ENCODE data around the gene LDLR.

The LDLR gene

GRCh38 chr19:11059511-11060358 is 29.5 kb upstream of the LDLR start:
- Histone ChIP-seq H3K18ac (ENCODE audit: low read length) (no peak overlapping the region), H4K91ac (ENCODE audit: low read depth, low read length, poor library complexity) (no peak overlapping the region), H2BK12ac (ENCODE audit: low read length) (no peak overlapping the region), H3K36me3 (replicated peaks in 1 of 2; ENCODE audit: control insufficient read depth in 2 of 2, insufficient read depth in 2 of 2, low read length in 2 of 2) (peaks cover 47 to 90% of the 10 kb centered on the region in 2 donors), H2AK5ac (ENCODE audit: low read depth, low read length) (no peak overlapping the region), H3K4ac (ENCODE audit: low read length) (no peak overlapping the region), H2BK120ac (ENCODE audit: low read depth, low read length) (no peak overlapping the region), H2BK15ac (ENCODE audit: low read length) (no peak overlapping the region), H3K9ac (ENCODE audit: low read depth, low read length, poor library complexity) (no peak overlapping the region), H2AFZ (ENCODE audit: low read length) (no peak overlapping the region), H3K14ac (ENCODE audit: low read length) (no peak overlapping the region), H3K4me3 (ENCODE audit: low read length in 2 of 2) (no peak overlapping the region), H3K23ac (ENCODE audit: low read depth, low read length, poor library complexity) (no peak overlapping the region), H2BK5ac (ENCODE audit: low read length) (no peak overlapping the region), H3K4me2 (ENCODE audit: insufficient read depth, low read length, poor library complexity, severe bottlenecking) (no peak overlapping the region), H3K27me3 (ENCODE audit: control insufficient read depth in 3 of 3, insufficient read depth in 3 of 3, low read depth in 1 of 3, low read length in 3 of 3) (no peaks in the 10 kb centered on the region), H4K8ac (ENCODE audit: low read depth, low read length) (no peak overlapping the region), H3K9me3 (replicated peaks in 1 of 2; ENCODE audit: control insufficient read depth in 2 of 2, insufficient read depth in 1 of 2, low read depth in 1 of 2, low read length in 2 of 2) (peaks cover 0 to 3% of the 10 kb centered on the region in 2 donors), H3K79me1 (ENCODE audit: low read depth, low read length) (peaks cover 9% of the 10 kb centered on the region), H3K4me1 (ENCODE audit: control insufficient read depth in 2 of 2, insufficient read depth in 1 of 2, low read depth in 1 of 2, low read length in 2 of 2) (no peaks in the 10 kb centered on the region), H3K27ac (replicated peaks; ENCODE audit: low read length) (no peak overlapping the region)
- no peak for DNase-seq (ENCODE audit: low spot score)
- no CpG with 5 or more reads among the region's 43 CpGs for WGBS, 2 donors (ENCODE audit: extremely low coverage in 2 of 2, insufficient read length in 2 of 2, insufficient replicate concordance in 1 of 2)

- Histone ChIP-seq H3K4me3 (ENCODE audit: low read length in 2 of 2) (no peak overlapping the region), H4K8ac (ENCODE audit: low read depth, low read length) (no peak overlapping the region), H3K4ac (ENCODE audit: low read length) (no peak overlapping the region), H3K4me2 (ENCODE audit: insufficient read depth, low read length, poor library complexity, severe bottlenecking) (no peak overlapping the region), H3K9me3 (replicated peaks in 1 of 2; ENCODE audit: control insufficient read depth in 2 of 2, insufficient read depth in 1 of 2, low read depth in 1 of 2, low read length in 2 of 2) (peaks cover 3 to 6% of the 10 kb centered on the region in 2 donors), H3K18ac (ENCODE audit: low read length) (no peak overlapping the region), H3K36me3 (replicated peaks in 1 of 2; ENCODE audit: control insufficient read depth in 2 of 2, insufficient read depth in 2 of 2, low read length in 2 of 2) (peaks cover 44 to 90% of the 10 kb centered on the region in 2 donors), H2BK120ac (ENCODE audit: low read depth, low read length) (no peak overlapping the region), H2BK5ac (ENCODE audit: low read length) (no peak overlapping the region), H2BK12ac (ENCODE audit: low read length) (no peak overlapping the region), H2AFZ (ENCODE audit: low read length) (no peak overlapping the region), H3K23ac (ENCODE audit: low read depth, low read length, poor library complexity) (peak overlapping the region; percentile 65), H3K14ac (ENCODE audit: low read length) (no peak overlapping the region), H3K27me3 (ENCODE audit: control insufficient read depth in 3 of 3, insufficient read depth in 3 of 3, low read depth in 1 of 3, low read length in 3 of 3) (no peaks in the 10 kb centered on the region), H4K91ac (ENCODE audit: low read depth, low read length, poor library complexity) (no peak overlapping the region), H3K4me1 (ENCODE audit: control insufficient read depth in 2 of 2, insufficient read depth in 1 of 2, low read depth in 1 of 2, low read length in 2 of 2) (no peaks in the 10 kb centered on the region), H3K79me1 (ENCODE audit: low read depth, low read length) (peaks cover 7% of the 10 kb centered on the region), H2BK15ac (ENCODE audit: low read length) (no peak overlapping the region), H3K27ac (replicated peaks; ENCODE audit: low read length) (no peak overlapping the region), H3K9ac (ENCODE audit: low read depth, low read length, poor library complexity) (no peak overlapping the region), H2AK5ac (ENCODE audit: low read depth, low read length) (no peak overlapping the region)
- DNase-seq (ENCODE audit: low spot score): no peak
- no CpG with 5 or more reads among the region's 14 CpGs for WGBS, 2 donors (ENCODE audit: extremely low coverage in 2 of 2, insufficient read length in 2 of 2, insufficient replicate concordance in 1 of 2)
These were observed 27.3 kb upstream of the LDLR start for GRCh38 chr19:11061952-11062351.

- WGBS, 2 donors (ENCODE audit: extremely low coverage in 2 of 2, insufficient read length in 2 of 2, insufficient replicate concordance in 1 of 2): no CpG with 5 or more reads among the region's 3 CpGs
- no peak overlapping the region for H3K9ac ChIP-seq (ENCODE audit: low read depth, low read length, poor library complexity)
- no peak overlapping the region for H3K4ac ChIP-seq (ENCODE audit: low read length)
These were observed 25.8 kb upstream of the LDLR start for GRCh38 chr19:11063434-11063833.

GRCh38 chr19:11064831-11065303 is 24.4 kb upstream of the LDLR start:
- Histone ChIP-seq H3K36me3 (replicated peaks in 1 of 2; ENCODE audit: control insufficient read depth in 2 of 2, insufficient read depth in 2 of 2, low read length in 2 of 2) (peaks cover 38 to 74% of the 10 kb centered on the region in 2 donors), H3K23ac (ENCODE audit: low read depth, low read length, poor library complexity) (no peak overlapping the region), H3K14ac (ENCODE audit: low read length) (no peak overlapping the region), H3K9ac (ENCODE audit: low read depth, low read length, poor library complexity) (no peak overlapping the region), H3K18ac (ENCODE audit: low read length) (no peak overlapping the region), H3K4ac (ENCODE audit: low read length) (no peak overlapping the region), H3K79me1 (ENCODE audit: low read depth, low read length) (peaks cover 6% of the 10 kb centered on the region), H2BK120ac (ENCODE audit: low read depth, low read length) (no peak overlapping the region), H2BK5ac (ENCODE audit: low read length) (no peak overlapping the region), H2BK15ac (ENCODE audit: low read length) (no peak overlapping the region), H2AFZ (ENCODE audit: low read length) (no peak overlapping the region), H3K4me3 (ENCODE audit: low read length in 2 of 2) (no peak overlapping the region), H2BK12ac (ENCODE audit: low read length) (no peak overlapping the region), H3K27ac (replicated peaks; ENCODE audit: low read length) (peak overlapping the region; percentile 8), H2AK5ac (ENCODE audit: low read depth, low read length) (no peak overlapping the region), H3K4me2 (ENCODE audit: insufficient read depth, low read length, poor library complexity, severe bottlenecking) (no peak overlapping the region), H3K4me1 (ENCODE audit: control insufficient read depth in 2 of 2, insufficient read depth in 1 of 2, low read depth in 1 of 2, low read length in 2 of 2) (peaks cover 0 to 3% of the 10 kb centered on the region in 2 donors), H3K9me3 (replicated peaks in 1 of 2; ENCODE audit: control insufficient read depth in 2 of 2, insufficient read depth in 1 of 2, low read depth in 1 of 2, low read length in 2 of 2) (peaks cover 5 to 15% of the 10 kb centered on the region in 2 donors), H4K91ac (ENCODE audit: low read depth, low read length, poor library complexity) (no peak overlapping the region), H4K8ac (ENCODE audit: low read depth, low read length) (no peak overlapping the region), H3K27me3 (ENCODE audit: control insufficient read depth in 3 of 3, insufficient read depth in 3 of 3, low read depth in 1 of 3, low read length in 3 of 3) (no peaks in the 10 kb centered on the region)
- no peak for DNase-seq (ENCODE audit: low spot score)
- no CpG with 5 or more reads among the region's 10 CpGs for WGBS, 2 donors (ENCODE audit: extremely low coverage in 2 of 2, insufficient read length in 2 of 2, insufficient replicate concordance in 1 of 2)

More at GRCh38 chr19:11063434-11063833, 25.8 kb upstream of the LDLR start:
- Histone ChIP-seq H3K79me1 (ENCODE audit: low read depth, low read length) (peaks cover 6% of the 10 kb centered on the region), H4K8ac (ENCODE audit: low read depth, low read length) (no peak overlapping the region), H2BK5ac (ENCODE audit: low read length) (no peak overlapping the region), H3K23ac (ENCODE audit: low read depth, low read length, poor library complexity) (no peak overlapping the region), H3K18ac (ENCODE audit: low read length) (no peak overlapping the region), H2BK12ac (ENCODE audit: low read length) (no peak overlapping the region), H2AFZ (ENCODE audit: low read length) (no peak overlapping the region), H2BK120ac (ENCODE audit: low read depth, low read length) (no peak overlapping the region), H3K14ac (ENCODE audit: low read length) (no peak overlapping the region), H2AK5ac (ENCODE audit: low read depth, low read length) (no peak overlapping the region), H3K4me2 (ENCODE audit: insufficient read depth, low read length, poor library complexity, severe bottlenecking) (no peak overlapping the region), H3K27me3 (ENCODE audit: control insufficient read depth in 3 of 3, insufficient read depth in 3 of 3, low read depth in 1 of 3, low read length in 3 of 3) (no peaks in the 10 kb centered on the region), H3K4me3 (ENCODE audit: low read length in 2 of 2) (no peak overlapping the region), H3K4me1 (ENCODE audit: control insufficient read depth in 2 of 2, insufficient read depth in 1 of 2, low read depth in 1 of 2, low read length in 2 of 2) (no peaks in the 10 kb centered on the region), H3K36me3 (replicated peaks in 1 of 2; ENCODE audit: control insufficient read depth in 2 of 2, insufficient read depth in 2 of 2, low read length in 2 of 2) (peaks cover 43 to 86% of the 10 kb centered on the region in 2 donors), H3K27ac (replicated peaks; ENCODE audit: low read length) (no peak overlapping the region), H2BK15ac (ENCODE audit: low read length) (no peak overlapping the region), H3K9me3 (replicated peaks in 1 of 2; ENCODE audit: control insufficient read depth in 2 of 2, insufficient read depth in 1 of 2, low read depth in 1 of 2, low read length in 2 of 2) (peaks cover 3 to 15% of the 10 kb centered on the region in 2 donors), H4K91ac (ENCODE audit: low read depth, low read length, poor library complexity) (no peak overlapping the region)
- no peak for DNase-seq (ENCODE audit: low spot score)
